GM23248 (cell line): ENCODE data around the gene TEAD3. TPM values are rescaled to one million over a fixed set of nuclear protein-coding genes. Genes with fewer than 3 reads are reported as not detected.
A peak's percentile ranks its signal among the peaks of the same experiment; 100 is the strongest.

ENCODE experiments used
- DNase-seq: peaks from one replicate; pipeline ENCODE4 v3.0.0-alpha.2; 2015
- H2AFZ ChIP-seq: fragments of 200-600 bp; sonication (generic); 2 replicates; pipeline ENCODE4 v1.6.1; 2016; ENCODE audit warnings: antibody characterized with exemption
- H3F3A ChIP-seq: fragments of 200-600 bp; sonication (generic); 2 replicates; pipeline ENCODE4 v1.6.1; 2016; ENCODE audit warnings: mild to moderate bottlenecking, antibody characterized with exemption, mixed run types; ENCODE audit not compliant: insufficient read depth
- H3K27ac ChIP-seq: fragments of 200-600 bp; sonication (generic); 2 replicates; pipeline ENCODE4 v1.5.1; 2016; ENCODE audit warnings: mild to moderate bottlenecking
- H3K27me3 ChIP-seq: fragments of 200-600 bp; sonication (generic); replicated peaks from 2 replicates; pipeline ENCODE4 v1.6.1; 2016; ENCODE audit warnings: mild to moderate bottlenecking; ENCODE audit not compliant: insufficient read depth
- H3K36me3 ChIP-seq: fragments of 200-600 bp; sonication (generic); 2 replicates; pipeline ENCODE4 v1.6.1; 2016; ENCODE audit warnings: low read depth, mild to moderate bottlenecking
- H3K4me1 ChIP-seq: fragments of 200-600 bp; sonication (generic); 2 replicates; pipeline ENCODE4 v1.6.1; 2016; ENCODE audit warnings: mild to moderate bottlenecking; ENCODE audit not compliant: insufficient read depth
- H3K4me2 ChIP-seq: fragments of 200-600 bp; sonication (generic); one replicate; pipeline ENCODE4 v1.6.1; 2016; ENCODE audit warnings: mild to moderate bottlenecking; ENCODE audit not compliant: unreplicated experiment
- H3K4me3 ChIP-seq: fragments of 200-600 bp; sonication (generic); 2 replicates; pipeline ENCODE4 v1.5.1; 2016; ENCODE audit warnings: mild to moderate bottlenecking
- H3K79me2 ChIP-seq: fragments of 200-600 bp; sonication (generic); 2 replicates; pipeline ENCODE4 v1.6.1; 2016; ENCODE audit warnings: mild to moderate bottlenecking; ENCODE audit not compliant: insufficient read depth
- H3K9ac ChIP-seq: fragments of 200-600 bp; sonication (generic); 2 replicates; pipeline ENCODE4 v1.6.1; 2016; ENCODE audit warnings: mild to moderate bottlenecking
- H3K9me2 ChIP-seq: fragments of 200-600 bp; sonication (generic); 2 replicates; pipeline ENCODE4 v1.6.1; 2016; ENCODE audit warnings: mixed run types, mild to moderate bottlenecking, moderate library complexity; ENCODE audit not compliant: insufficient read depth
- H3K9me3 ChIP-seq: fragments of 200-600 bp; sonication (generic); one replicate; pipeline ENCODE4 v1.6.1; 2017; ENCODE audit warnings: low read depth
- H4K20me1 ChIP-seq: fragments of 200-600 bp; sonication (generic); 2 replicates; pipeline ENCODE4 v1.6.0; 2016; ENCODE audit not compliant: insufficient read depth
- EZH2 ChIP-seq: fragments of 200-600 bp; sonication (generic); IDR thresholded peaks from 2 replicates; pipeline ENCODE4 v1.6.1; 2018; ENCODE audit warnings: antibody characterized with exemption, mild to moderate bottlenecking; ENCODE audit not compliant: insufficient read depth, poor library complexity, severe bottlenecking
- EZH2phosphoT487 ChIP-seq: fragments of 200-600 bp; sonication (generic); IDR thresholded peaks from 2 replicates; pipeline ENCODE4 v1.6.1; 2018; ENCODE audit warnings: antibody characterized with exemption, moderate library complexity, mild to moderate bottlenecking, low read depth; ENCODE audit not compliant: insufficient read depth
- WGBS, 2 experiments: methylation state at CpG; one replicate each; pipeline ENCODE4 v1.1.6; 2015 to 2017; ENCODE audit warnings: low lambda C conversion rate in 2 of 2, low coverage in 1 of 2; ENCODE audit errors: missing lambda C conversion rate in 2 of 2; 5-methylcytosine and 5-hydroxymethylcytosine counted together
- in situ Hi-C: fragments of 300-500 bp; cut with MboI; formaldehyde crosslinking; loops from 2 replicates; pipeline ENCODE4 v1.15.0; 2020
- polyA plus RNA-seq: library from polyadenylated mRNA; unstranded; fragments of >200 nt; fragmentation: Nextera tagmentation; extraction: Ambion mirVana; gene quantifications from 2 replicates; pipeline ENCODE4 v1.2.1, GENCODE V29; 2016
- total RNA-seq: library from RNA; depleted of rRNA; stranded (reverse); fragments of >200 nt; shearing (Covaris generic); gene quantifications from 2 replicates; pipeline ENCODE4 v1.2.3, GENCODE V29; 2014

Gene TEAD3
- total and polyA plus RNA-seq, 2 experiments from 2014 or later: 6.9 to 10.5 TPM

DNA sequence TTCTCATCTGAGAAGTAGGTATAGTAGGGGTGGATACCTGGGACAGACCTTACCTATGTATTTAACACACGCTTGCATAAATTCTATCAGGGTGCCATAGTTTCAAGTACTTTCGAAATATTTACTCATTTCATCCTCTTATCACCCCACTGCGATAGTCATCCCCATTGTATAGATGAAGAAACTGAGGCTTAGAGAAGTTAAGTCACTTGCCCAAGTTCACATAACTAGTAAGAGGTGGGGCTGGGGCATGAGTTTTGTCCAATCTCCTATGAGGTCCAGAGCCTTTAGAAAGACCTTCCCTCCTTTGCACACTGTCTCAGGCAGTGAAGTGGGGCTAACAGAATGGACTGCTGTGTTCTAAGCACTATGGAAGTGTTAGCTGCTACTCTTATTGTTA is 9.7 kb upstream of the TEAD3 start:
- Histone ChIP-seq H3K4me1 (no peaks in the 10 kb centered on the region), H3K27ac (no peak overlapping the region), H3K79me2 (no peaks in the 10 kb centered on the region), H3K4me2 (no peak overlapping the region), H3K4me3 (no peak overlapping the region), H3F3A (no peaks in the 10 kb centered on the region), H3K9me3 (no peaks in the 10 kb centered on the region), H4K20me1 (no peaks in the 10 kb centered on the region), H3K27me3 (peaks cover 27% of the 10 kb centered on the region), H3K36me3 (no peaks in the 10 kb centered on the region), H2AFZ (no peak overlapping the region), H3K9me2 (no peaks in the 10 kb centered on the region), H3K9ac (no peak overlapping the region)
- TF ChIP-seq EZH2phosphoT487: no peak
- TF ChIP-seq EZH2: no peak
- no peak for DNase-seq
- in situ Hi-C loops: no loop called here
- WGBS, 2 experiments: 77 to 84% methylated on average over 3 of the region's 3 CpGs

DNA sequence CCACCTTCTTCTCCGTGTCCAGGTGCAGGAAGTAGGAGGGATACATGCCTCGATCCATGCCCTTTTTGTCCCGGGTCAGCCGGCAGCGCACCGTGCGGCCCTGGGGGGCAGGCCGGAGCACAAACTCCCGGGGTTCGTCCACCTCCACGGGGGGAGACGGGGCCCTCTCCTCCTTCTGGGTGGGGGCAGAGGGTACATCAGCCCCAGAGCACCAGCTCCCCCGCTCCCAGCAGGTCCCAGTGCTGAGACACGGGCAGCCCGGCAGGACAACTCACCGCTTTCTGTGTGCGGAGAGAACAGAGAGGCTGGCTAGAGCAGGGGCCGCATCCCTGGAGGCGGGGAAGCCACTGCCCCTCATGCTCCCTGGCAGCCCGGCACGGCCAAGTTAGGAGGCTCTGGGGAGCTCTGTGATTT is 9.1 kb upstream of the TEAD3 start:
- Histone ChIP-seq H3K4me3 (no peak overlapping the region), H3K9me2 (no peaks in the 10 kb centered on the region), H2AFZ (no peak overlapping the region), H3K27me3 (peaks cover 21% of the 10 kb centered on the region), H4K20me1 (no peaks in the 10 kb centered on the region), H3K36me3 (no peaks in the 10 kb centered on the region), H3K27ac (no peak overlapping the region), H3K79me2 (no peaks in the 10 kb centered on the region), H3K4me2 (no peak overlapping the region), H3K4me1 (no peaks in the 10 kb centered on the region), H3K9ac (no peak overlapping the region), H3K9me3 (no peaks in the 10 kb centered on the region), H3F3A (no peaks in the 10 kb centered on the region)
- in situ Hi-C loops: no loop called here
- no peak for DNase-seq
- TF ChIP-seq EZH2 (no peak), EZH2phosphoT487 (no peak)
- 34 to 43% methylated on average over 17 to 21 of the region's 21 CpGs for WGBS, 2 experiments

DNA sequence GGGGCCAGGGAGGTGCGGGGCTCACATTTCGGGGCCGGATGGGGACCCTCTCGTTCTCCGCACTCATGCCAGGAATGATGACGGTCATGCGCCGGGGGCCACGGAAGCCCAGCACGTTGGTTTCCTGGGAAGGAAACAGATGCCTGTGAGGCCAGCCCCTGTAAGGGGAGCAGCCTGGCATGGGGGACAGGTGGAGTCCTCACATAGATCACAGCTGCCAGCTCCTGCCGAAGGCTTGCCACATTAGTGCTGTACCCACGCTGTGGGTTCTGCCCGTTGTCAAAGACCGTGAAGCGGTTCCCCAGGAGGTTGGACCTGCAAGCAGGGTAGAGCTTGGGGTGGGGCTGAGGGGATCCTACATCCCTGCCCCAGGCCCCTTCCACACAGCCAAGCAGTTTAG is 6.7 kb upstream of the TEAD3 start:
- H3K9me3 ChIP-seq: no peaks in the 10 kb centered on the region
- TF ChIP-seq EZH2 (no peak), EZH2phosphoT487 (no peak)
- DNase-seq: no peak
- H3K27me3 ChIP-seq: peaks cover 14% of the 10 kb centered on the region
- 62 to 64% methylated on average over 15 of the region's 15 CpGs for WGBS, 2 experiments
- no peaks in the 10 kb centered on the region for H4K20me1 ChIP-seq
- H3F3A ChIP-seq: 0 out of 2 replicates have a peak, but pooled peaks cover 5% of the 10 kb centered on the region
- H3K4me2 ChIP-seq: no peak overlapping the region
- no peaks in the 10 kb centered on the region for H3K36me3 ChIP-seq
- in situ Hi-C loops: no loop called here
- no peak overlapping the region for H3K4me3 ChIP-seq
- no peaks in the 10 kb centered on the region for H3K79me2 ChIP-seq
- no peaks in the 10 kb centered on the region for H3K4me1 ChIP-seq
- H3K9me2 ChIP-seq: no peaks in the 10 kb centered on the region
- no peak overlapping the region for H2AFZ ChIP-seq
- no peak overlapping the region for H3K27ac ChIP-seq
- H3K9ac ChIP-seq: no peak overlapping the region

DNA sequence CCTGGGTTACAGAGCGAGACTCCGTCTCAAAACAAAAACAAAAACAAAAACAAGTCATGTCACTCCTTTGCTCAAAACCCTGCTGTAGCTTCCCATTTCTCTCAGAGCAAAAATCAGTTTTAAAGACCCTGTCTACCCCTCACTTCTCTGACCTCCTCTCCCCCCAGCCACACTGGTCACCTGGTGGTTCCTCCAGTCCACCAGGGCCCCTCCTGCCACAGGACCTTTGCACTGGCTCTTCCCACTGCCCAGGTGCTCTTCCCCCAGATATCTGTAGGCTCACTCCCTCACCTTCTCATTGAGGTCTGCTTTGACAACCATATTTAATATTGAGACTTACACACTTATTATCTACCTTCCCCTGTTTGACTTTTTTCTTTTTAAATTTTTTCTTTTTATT is 4.9 kb upstream of the TEAD3 start:
- Histone ChIP-seq H3K27ac (no peak overlapping the region), H3K4me1 (no peaks in the 10 kb centered on the region), H3K9me3 (no peaks in the 10 kb centered on the region), H3K4me3 (no peak overlapping the region), H3K36me3 (no peaks in the 10 kb centered on the region), H3F3A (0 out of 2 replicates have a peak, but pooled peaks cover 5% of the 10 kb centered on the region), H3K27me3 (peaks cover 13% of the 10 kb centered on the region; the same call in 1 of the 2 replicates), H3K9ac (no peak overlapping the region), H4K20me1 (no peaks in the 10 kb centered on the region), H3K79me2 (no peaks in the 10 kb centered on the region), H2AFZ (no peak overlapping the region), H3K4me2 (no peak overlapping the region), H3K9me2 (no peaks in the 10 kb centered on the region)
- in situ Hi-C loops: no loop called here
- no peak for TF ChIP-seq EZH2
- TF ChIP-seq EZH2phosphoT487: no peak
- WGBS, 2 experiments: 94 to 100% methylated on average over 2 of the region's 2 CpGs
- no peak for DNase-seq

DNA sequence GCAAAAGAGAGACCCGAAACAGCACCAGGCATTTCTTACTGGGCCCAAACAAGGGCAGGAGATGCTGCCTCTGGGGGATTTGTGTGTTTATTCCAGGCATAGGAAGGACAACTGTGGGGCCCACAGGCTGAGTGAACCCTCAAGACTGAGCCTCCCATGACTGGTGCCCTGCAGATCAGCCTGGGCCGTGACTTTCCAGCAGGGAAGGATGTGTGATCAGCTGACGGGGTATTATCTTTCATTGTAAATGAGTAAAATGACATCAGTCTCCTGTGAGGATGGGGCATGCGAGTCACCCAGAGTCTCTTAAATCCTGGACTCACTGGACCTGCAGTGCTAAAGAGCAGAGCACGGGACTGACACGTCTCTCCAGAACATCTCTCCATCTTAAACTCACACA is 3.9 kb upstream of the TEAD3 start:
- 0 out of 2 replicates have a peak, but pooled peaks cover 3% of the 10 kb centered on the region for H3K27me3 ChIP-seq
- peak; percentile 78 for DNase-seq
- TF ChIP-seq EZH2phosphoT487 (no peak), EZH2 (no peak)
- in situ Hi-C loops: no loop called here
- no peaks in the 10 kb centered on the region for H3K36me3 ChIP-seq
- H3K79me2 ChIP-seq: peaks cover 10% of the 10 kb centered on the region
- H3K9me2 ChIP-seq: no peaks in the 10 kb centered on the region
- H3K4me1 ChIP-seq: peaks cover 2% of the 10 kb centered on the region
- no peak overlapping the region for H3K27ac ChIP-seq
- no peak overlapping the region for H3K4me3 ChIP-seq
- no peak overlapping the region for H3K4me2 ChIP-seq
- WGBS, 2 experiments: 61 to 71% methylated on average over 6 of the region's 6 CpGs
- no peaks in the 10 kb centered on the region for H4K20me1 ChIP-seq
- 0 out of 2 replicates have a peak, but pooled peaks cover 5% of the 10 kb centered on the region for H3F3A ChIP-seq
- no peak overlapping the region for H2AFZ ChIP-seq
- no peaks in the 10 kb centered on the region for H3K9me3 ChIP-seq
- no peak overlapping the region for H3K9ac ChIP-seq
